SK-N-MC (cell line): ENCODE measurements around the gene GRB14.

Experiments
- EZH2 ChIP-seq: fragments of 200-600 bp; sonication (generic); IDR thresholded peaks from one replicate; pipeline ENCODE4 v1.6.1; 2017; ENCODE audit warnings: antibody characterized with exemption
- FOXP2 ChIP-seq: optimal IDR thresholded peaks from 2 replicates; pipeline ENCODE3; 2011; ENCODE audit warnings: mild to moderate bottlenecking, moderate library complexity; ENCODE audit not compliant: insufficient read depth; ENCODE audit errors: extremely low read length, control extremely low read depth
- POLR2AphosphoS5 ChIP-seq: IDR thresholded peaks from 2 replicates; pipeline ENCODE4 v1.6.1; 2012; ENCODE audit warnings: mild to moderate bottlenecking, low read depth, low read length, borderline replicate concordance

GRCh38 chr2:164651361-164651760 is 30.1 kb upstream of the GRB14 start:
- no peak for TF ChIP-seq EZH2
- TF ChIP-seq POLR2AphosphoS5: no peak
- TF ChIP-seq FOXP2: no peak
